Panc1 (cell line): ENCODE results near the gene FADD.

Experiments
- TCF7L2 ChIP-seq: IDR thresholded peaks from 2 replicates; pipeline ENCODE4 v1.6.1; 2011; ENCODE audit warnings: mild to moderate bottlenecking, low read depth, low read length, inconsistent platforms
- TF ChIP-seq, protein P1 (sequence below): fragments of 450-650 bp; IDR thresholded peaks from 2 replicates; pipeline ENCODE4 v1.5.1; 2017; ENCODE audit warnings: mild to moderate bottlenecking
- TF ChIP-seq, protein P2 (sequence below), 2 experiments: IDR thresholded peaks; 2 replicates each; pipeline ENCODE4 v1.6.1; 2011 to 2012; ENCODE audit warnings: low read depth in 2 of 2, control low read depth in 1 of 2, low read length in 1 of 2, mild to moderate bottlenecking in 1 of 2, moderate library complexity in 1 of 2; ENCODE audit not compliant: insufficient read depth in 1 of 2

DNA sequence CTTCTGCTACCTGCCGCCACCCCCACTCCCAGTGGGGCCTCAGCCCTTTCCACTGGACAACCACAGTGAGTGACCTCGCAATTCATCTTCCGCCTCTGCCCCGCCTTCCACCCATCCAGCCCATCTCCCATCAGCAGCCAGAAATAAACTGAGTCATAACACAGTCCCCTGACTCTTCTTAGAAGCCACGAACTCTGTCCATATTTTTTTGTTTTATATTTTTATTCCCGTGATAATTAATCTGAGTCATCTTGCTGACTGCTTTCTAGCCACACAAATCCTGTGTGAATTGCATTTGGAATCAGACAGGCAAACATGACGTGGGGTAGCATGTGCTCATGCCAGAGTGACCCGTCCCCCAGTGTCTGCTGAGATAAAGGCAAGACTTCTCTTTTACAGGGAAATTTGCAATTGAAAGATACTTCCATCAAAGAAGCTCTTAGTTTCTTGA is 7.0 kb downstream of the FADD start:
- TF ChIP-seq, protein P1, sequence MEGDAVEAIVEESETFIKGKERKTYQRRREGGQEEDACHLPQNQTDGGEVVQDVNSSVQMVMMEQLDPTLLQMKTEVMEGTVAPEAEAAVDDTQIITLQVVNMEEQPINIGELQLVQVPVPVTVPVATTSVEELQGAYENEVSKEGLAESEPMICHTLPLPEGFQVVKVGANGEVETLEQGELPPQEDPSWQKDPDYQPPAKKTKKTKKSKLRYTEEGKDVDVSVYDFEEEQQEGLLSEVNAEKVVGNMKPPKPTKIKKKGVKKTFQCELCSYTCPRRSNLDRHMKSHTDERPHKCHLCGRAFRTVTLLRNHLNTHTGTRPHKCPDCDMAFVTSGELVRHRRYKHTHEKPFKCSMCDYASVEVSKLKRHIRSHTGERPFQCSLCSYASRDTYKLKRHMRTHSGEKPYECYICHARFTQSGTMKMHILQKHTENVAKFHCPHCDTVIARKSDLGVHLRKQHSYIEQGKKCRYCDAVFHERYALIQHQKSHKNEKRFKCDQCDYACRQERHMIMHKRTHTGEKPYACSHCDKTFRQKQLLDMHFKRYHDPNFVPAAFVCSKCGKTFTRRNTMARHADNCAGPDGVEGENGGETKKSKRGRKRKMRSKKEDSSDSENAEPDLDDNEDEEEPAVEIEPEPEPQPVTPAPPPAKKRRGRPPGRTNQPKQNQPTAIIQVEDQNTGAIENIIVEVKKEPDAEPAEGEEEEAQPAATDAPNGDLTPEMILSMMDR, result no peak
- TF ChIP-seq, protein P2, sequence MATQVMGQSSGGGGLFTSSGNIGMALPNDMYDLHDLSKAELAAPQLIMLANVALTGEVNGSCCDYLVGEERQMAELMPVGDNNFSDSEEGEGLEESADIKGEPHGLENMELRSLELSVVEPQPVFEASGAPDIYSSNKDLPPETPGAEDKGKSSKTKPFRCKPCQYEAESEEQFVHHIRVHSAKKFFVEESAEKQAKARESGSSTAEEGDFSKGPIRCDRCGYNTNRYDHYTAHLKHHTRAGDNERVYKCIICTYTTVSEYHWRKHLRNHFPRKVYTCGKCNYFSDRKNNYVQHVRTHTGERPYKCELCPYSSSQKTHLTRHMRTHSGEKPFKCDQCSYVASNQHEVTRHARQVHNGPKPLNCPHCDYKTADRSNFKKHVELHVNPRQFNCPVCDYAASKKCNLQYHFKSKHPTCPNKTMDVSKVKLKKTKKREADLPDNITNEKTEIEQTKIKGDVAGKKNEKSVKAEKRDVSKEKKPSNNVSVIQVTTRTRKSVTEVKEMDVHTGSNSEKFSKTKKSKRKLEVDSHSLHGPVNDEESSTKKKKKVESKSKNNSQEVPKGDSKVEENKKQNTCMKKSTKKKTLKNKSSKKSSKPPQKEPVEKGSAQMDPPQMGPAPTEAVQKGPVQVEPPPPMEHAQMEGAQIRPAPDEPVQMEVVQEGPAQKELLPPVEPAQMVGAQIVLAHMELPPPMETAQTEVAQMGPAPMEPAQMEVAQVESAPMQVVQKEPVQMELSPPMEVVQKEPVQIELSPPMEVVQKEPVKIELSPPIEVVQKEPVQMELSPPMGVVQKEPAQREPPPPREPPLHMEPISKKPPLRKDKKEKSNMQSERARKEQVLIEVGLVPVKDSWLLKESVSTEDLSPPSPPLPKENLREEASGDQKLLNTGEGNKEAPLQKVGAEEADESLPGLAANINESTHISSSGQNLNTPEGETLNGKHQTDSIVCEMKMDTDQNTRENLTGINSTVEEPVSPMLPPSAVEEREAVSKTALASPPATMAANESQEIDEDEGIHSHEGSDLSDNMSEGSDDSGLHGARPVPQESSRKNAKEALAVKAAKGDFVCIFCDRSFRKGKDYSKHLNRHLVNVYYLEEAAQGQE (IDR thresholded peaks at IDR 0.05; ENCODE audit: insufficient read depth in 1 of 2, low read depth in 2 of 2, low read length in 1 of 2), result no peak
- no peak for TF ChIP-seq TCF7L2
